NCI-H2171 (cell line): ENCODE data around the gene CLK1.
A peak's percentile ranks its signal among the peaks of the same experiment; 100 is the strongest.

Experiments used
- DNase-seq: peaks from one replicate; lab custom pipeline; 2025; lab: John Stamatoyannopoulos, UW

CLK1 gene

GRCh38 chr2:200811333-200812121 lies 52.9 kb downstream of the CLK1 start, which contains the start of gene BZW1:
BZW1 (plus strand) TSS chr2:200811910; CDS start chr2:200813218, 1,308 bp downstream.
- peak; percentile 96 for DNase-seq

GRCh38 chr2:200810998-200811332 lies 53.5 kb downstream of the CLK1 start:
- no peak for DNase-seq

GRCh38 chr2:200810252-200810997 lies 54.0 kb downstream of the CLK1 start:
- DNase-seq, result no peak

DNA sequence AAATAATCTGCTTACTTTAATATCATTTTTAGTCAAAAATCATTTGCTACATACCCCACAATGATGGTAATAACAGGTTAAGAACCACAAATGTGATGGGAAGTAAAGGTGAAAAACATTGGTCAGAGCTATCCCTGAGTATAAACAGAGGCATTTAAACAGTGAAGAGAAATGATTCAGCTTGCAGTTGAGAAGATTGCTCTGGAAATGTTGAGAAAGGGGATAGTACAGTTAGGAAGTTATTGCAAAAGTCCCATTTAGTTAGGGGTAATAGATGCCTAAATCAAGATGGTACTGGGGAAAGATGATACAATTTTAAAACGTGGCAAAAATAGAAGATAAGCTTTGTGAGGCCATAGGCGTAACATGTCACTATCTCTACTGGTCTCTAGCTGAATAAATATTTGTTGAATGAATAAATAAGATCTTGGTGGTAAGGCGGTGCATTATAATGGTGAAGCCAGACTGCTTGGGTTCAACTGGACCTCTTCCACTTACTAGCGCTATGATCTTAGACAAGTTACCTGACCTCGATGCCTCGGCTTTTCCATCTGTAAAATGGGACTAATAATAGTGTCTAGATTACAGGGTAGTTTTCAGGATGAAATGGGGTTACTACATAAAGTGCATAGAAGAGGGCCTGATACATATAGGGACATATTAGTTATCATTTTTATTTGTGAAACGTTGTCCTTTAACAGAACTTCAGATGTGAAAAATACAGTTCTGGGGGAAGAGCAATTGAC lies 54.8 kb downstream of the CLK1 start:
- DNase-seq, result no peak
